DND-41 (cell line): ENCODE results near the gene C10orf90.

ENCODE experiments used
- ATAC-seq: fragments of 200-7000 bp; cut with Tn5 transposase; 3 replicates; pipeline ENCODE4 v1.9.1; 2021; ENCODE audit warnings: low read depth; ENCODE audit not compliant: insufficient read depth
- DNase-seq: peaks from one replicate; pipeline ENCODE4 v3.0.0-alpha.2; 2020
- H2AFZ ChIP-seq: 2 replicates; pipeline ENCODE4 v1.6.0; 2012; ENCODE audit warnings: low read depth, low read length
- H3K27ac ChIP-seq: 2 replicates; pipeline ENCODE4 v1.5.1; 2012; ENCODE audit warnings: low read length, inconsistent platforms
- H3K27me3 ChIP-seq: fragments of 200-600 bp; sonication (generic); 2 replicates; pipeline ENCODE4 v1.6.0; 2012; ENCODE audit warnings: low read length, mild to moderate bottlenecking, inconsistent platforms; ENCODE audit not compliant: insufficient read depth, poor library complexity
- H3K36me3 ChIP-seq: 2 replicates; pipeline ENCODE4 v1.5.1; 2012; ENCODE audit warnings: low read length, inconsistent platforms; ENCODE audit not compliant: insufficient read depth
- H3K4me1 ChIP-seq: 2 replicates; pipeline ENCODE4 v1.5.1; 2012; ENCODE audit warnings: mild to moderate bottlenecking, low read length; ENCODE audit not compliant: insufficient read depth
- H3K4me2 ChIP-seq: 2 replicates; pipeline ENCODE4 v1.6.0; 2012; ENCODE audit warnings: mild to moderate bottlenecking, moderate library complexity, low read length, inconsistent platforms; ENCODE audit not compliant: insufficient read depth
- H3K4me3 ChIP-seq, 2 experiments: fragments of 200-600 bp in 1 of 2; shearing (Covaris generic) in 1 of 2; 2 replicates each; pipeline ENCODE4 v1.5.1; 2012 to 2016; ENCODE audit warnings: inconsistent platforms in 2 of 2, low read length in 2 of 2, mild to moderate bottlenecking in 2 of 2, low read depth in 1 of 2, moderate library complexity in 1 of 2
- H3K79me2 ChIP-seq: 2 replicates; pipeline ENCODE4 v1.6.0; 2012; ENCODE audit warnings: low read length, inconsistent platforms; ENCODE audit not compliant: insufficient read depth
- H3K9ac ChIP-seq: 2 replicates; pipeline ENCODE4 v1.6.0; 2012; ENCODE audit warnings: low read depth, mild to moderate bottlenecking, inconsistent platforms, low read length, moderate library complexity
- H3K9me3 ChIP-seq: 2 replicates; pipeline ENCODE4 v1.5.1; 2012; ENCODE audit warnings: low read length, moderate library complexity, mild to moderate bottlenecking, inconsistent platforms; ENCODE audit not compliant: insufficient read depth, severe bottlenecking
- H4K20me1 ChIP-seq: 2 replicates; pipeline ENCODE4 v1.6.0; 2012; ENCODE audit warnings: low read length; ENCODE audit not compliant: insufficient read depth
- EZH2 ChIP-seq: IDR thresholded peaks from 3 replicates; pipeline ENCODE4 v1.6.1; 2012; ENCODE audit warnings: borderline replicate concordance, low read depth, mild to moderate bottlenecking, moderate library complexity, low read length, inconsistent platforms; ENCODE audit not compliant: severe bottlenecking
- TF ChIP-seq, protein P1 (sequence below): IDR thresholded peaks from 2 replicates; pipeline ENCODE4 v1.5.1; 2012; ENCODE audit warnings: borderline replicate concordance, low read length, moderate library complexity, mild to moderate bottlenecking; ENCODE audit not compliant: poor library complexity, severe bottlenecking; ENCODE audit errors: extremely low read depth

The C10orf90 gene

DNA sequence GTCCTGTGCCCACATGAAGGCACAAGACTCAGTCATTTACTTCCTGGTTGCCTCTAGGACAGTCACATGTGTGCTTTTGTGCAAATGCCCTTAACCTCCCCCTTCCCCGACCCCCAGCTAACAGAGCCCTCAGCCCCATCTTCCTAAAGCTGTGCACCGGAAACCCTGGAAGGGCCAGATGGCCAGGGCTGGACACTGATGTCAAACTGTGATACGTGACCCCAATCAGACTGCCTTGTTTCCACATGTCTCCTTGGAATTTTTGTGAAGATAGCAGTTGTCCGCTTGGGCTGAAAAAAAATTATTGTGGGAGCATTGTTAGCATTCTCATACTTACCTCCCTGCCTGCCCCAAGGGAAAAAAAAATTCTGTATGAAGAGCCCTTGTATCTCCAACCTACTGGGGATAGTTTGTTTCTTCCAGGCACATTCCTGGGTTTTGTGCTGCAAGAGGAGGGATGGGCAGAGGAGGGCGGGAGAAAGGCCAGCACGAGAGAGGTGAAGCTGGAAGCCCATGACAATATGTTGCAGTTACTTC is 265.2 kb downstream of the C10orf90 start:
- Histone ChIP-seq H3K36me3 (no peaks in the 10 kb centered on the region), H3K9ac (no peak overlapping the region), H3K4me1 (no peaks in the 10 kb centered on the region), H3K4me3 (no peak overlapping the region), H3K9me3 (no peaks in the 10 kb centered on the region), H3K27me3 (no peaks in the 10 kb centered on the region), H2AFZ (no peak overlapping the region), H3K27ac (no peak overlapping the region), H4K20me1 (no peaks in the 10 kb centered on the region), H3K4me2 (no peak overlapping the region), H3K79me2 (no peaks in the 10 kb centered on the region)
- no peak for TF ChIP-seq EZH2
- TF ChIP-seq, protein P1, sequence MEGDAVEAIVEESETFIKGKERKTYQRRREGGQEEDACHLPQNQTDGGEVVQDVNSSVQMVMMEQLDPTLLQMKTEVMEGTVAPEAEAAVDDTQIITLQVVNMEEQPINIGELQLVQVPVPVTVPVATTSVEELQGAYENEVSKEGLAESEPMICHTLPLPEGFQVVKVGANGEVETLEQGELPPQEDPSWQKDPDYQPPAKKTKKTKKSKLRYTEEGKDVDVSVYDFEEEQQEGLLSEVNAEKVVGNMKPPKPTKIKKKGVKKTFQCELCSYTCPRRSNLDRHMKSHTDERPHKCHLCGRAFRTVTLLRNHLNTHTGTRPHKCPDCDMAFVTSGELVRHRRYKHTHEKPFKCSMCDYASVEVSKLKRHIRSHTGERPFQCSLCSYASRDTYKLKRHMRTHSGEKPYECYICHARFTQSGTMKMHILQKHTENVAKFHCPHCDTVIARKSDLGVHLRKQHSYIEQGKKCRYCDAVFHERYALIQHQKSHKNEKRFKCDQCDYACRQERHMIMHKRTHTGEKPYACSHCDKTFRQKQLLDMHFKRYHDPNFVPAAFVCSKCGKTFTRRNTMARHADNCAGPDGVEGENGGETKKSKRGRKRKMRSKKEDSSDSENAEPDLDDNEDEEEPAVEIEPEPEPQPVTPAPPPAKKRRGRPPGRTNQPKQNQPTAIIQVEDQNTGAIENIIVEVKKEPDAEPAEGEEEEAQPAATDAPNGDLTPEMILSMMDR: no peak
- ATAC-seq: no peak
- DNase-seq: no peak

DNA sequence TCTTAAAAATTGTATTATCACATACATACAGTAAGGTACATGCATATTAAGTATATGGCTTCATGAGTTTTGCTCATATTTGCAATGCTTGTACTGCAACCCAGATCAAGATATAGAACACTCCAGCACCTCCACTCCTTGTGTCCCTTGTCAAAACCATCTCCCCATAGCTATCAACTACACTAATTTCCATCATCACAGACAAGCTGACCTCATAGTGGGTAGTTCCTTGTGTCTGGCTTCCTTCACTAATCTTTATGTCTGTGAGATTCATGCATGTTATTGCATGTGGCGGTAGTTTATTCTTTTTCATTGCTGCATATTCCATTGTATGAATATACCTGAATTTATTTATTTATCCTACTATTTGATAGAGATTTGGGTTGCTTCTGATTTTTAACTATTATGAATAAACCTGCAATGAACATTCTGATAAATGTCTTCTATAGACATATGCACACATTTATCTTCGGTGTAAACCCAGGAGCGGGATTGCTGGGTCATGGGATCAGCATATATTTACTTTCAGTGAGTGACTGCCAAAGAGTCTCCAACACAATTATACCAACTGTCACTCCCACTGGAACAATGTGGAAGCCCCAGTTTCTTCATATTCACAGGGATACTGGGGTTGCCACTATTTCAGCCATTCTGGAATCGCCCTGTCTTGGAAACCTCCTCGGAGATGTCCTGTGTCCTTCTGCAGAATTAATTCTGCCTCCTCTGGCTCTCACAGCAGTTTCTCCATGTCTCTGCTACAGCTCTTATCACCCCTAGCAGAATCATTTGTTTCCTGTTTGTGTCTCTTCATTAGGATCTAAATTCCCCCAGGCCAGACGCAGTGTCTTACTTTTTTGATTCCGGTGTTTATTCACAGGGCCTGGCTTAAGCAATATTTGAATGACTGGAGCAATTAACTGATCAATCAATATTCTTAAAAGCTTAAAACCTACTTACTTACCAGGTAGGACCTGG is 267.5 kb downstream of the C10orf90 start:
- H3K36me3 ChIP-seq: no peaks in the 10 kb centered on the region
- H3K4me1 ChIP-seq: no peaks in the 10 kb centered on the region
- no peak for TF ChIP-seq EZH2
- TF ChIP-seq, protein P1: no peak
- H3K9me3 ChIP-seq: no peaks in the 10 kb centered on the region
- H4K20me1 ChIP-seq: no peaks in the 10 kb centered on the region
- no peak overlapping the region for H3K4me2 ChIP-seq
- ATAC-seq (no peak), DNase-seq (no peak)
- no peak overlapping the region for H2AFZ ChIP-seq
- H3K79me2 ChIP-seq: no peaks in the 10 kb centered on the region
- H3K4me3 ChIP-seq: no peak overlapping the region
- no peaks in the 10 kb centered on the region for H3K27me3 ChIP-seq
- H3K27ac ChIP-seq: no peak overlapping the region
- no peak overlapping the region for H3K9ac ChIP-seq

DNA sequence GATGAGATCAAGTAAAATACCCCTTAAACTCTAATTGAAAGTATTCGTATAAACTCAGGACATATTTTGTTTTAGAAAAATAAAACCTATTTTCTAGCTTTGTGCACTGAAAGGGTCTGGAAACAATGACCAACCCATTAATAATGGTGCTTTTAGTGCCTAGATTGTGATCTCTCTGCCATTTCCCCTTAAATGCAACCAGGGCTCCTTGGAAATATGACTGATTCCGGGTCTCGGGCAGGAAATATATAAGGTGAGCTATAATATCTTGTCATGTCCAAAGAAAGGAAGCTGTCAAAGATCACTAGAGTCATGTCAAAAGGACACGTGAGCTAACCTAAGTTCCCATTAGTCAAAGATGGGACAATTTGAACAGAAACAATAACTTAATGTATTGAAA is 269.9 kb downstream of the C10orf90 start:
- H3K9ac ChIP-seq: no peak overlapping the region
- H3K27me3 ChIP-seq: no peaks in the 10 kb centered on the region
- no peak overlapping the region for H3K27ac ChIP-seq
- no peaks in the 10 kb centered on the region for H3K4me1 ChIP-seq
- no peak overlapping the region for H3K4me3 ChIP-seq
- no peak overlapping the region for H3K4me2 ChIP-seq
- DNase-seq (no peak), ATAC-seq (no peak)
- no peaks in the 10 kb centered on the region for H4K20me1 ChIP-seq
- TF ChIP-seq EZH2: no peak
- TF ChIP-seq, protein P1: no peak
- no peaks in the 10 kb centered on the region for H3K36me3 ChIP-seq
- no peak overlapping the region for H2AFZ ChIP-seq
- H3K79me2 ChIP-seq: no peaks in the 10 kb centered on the region
- no peaks in the 10 kb centered on the region for H3K9me3 ChIP-seq
